ENCODE results near the gene BNIP5. TPM values are rescaled to one million over a fixed set of nuclear protein-coding genes. Genes with fewer than 3 reads are reported as not detected.

The BNIP5 gene
- polyA plus RNA-seq, 4 donors, result 2.6 to 26.7 (median 13.2) TPM

- Histone ChIP-seq H3K27me3 (ENCODE audit: control insufficient read depth in 3 of 3, insufficient read depth in 3 of 3, low read length in 3 of 3) (no peaks in the 10 kb centered on the region), H3K27ac (ENCODE audit: low read depth in 1 of 3, low read length in 2 of 3) (peak overlapping the region in 1 of 3 donors; percentile 29), H3K4me3 (ENCODE audit: low read depth in 1 of 3, low read length in 3 of 3) (no peak overlapping the region), H3K4me1 (ENCODE audit: control insufficient read depth in 3 of 3, insufficient read depth in 2 of 3, low read depth in 1 of 3, low read length in 2 of 3) (peaks cover 0 to 24% (median 6%) of the 10 kb centered on the region in 3 donors), H3K9me3 (ENCODE audit: control insufficient read depth in 2 of 2, insufficient read depth in 1 of 2, low read depth in 1 of 2, low read length in 1 of 2) (peaks cover 0 to 3% of the 10 kb centered on the region in 2 donors), H3K36me3 (ENCODE audit: control insufficient read depth in 3 of 3, insufficient read depth in 2 of 3, low read depth in 1 of 3, low read length in 3 of 3) (no peaks in the 10 kb centered on the region)
- WGBS, 3 donors, result 22 to 60% (median 49%) methylated on average over 6 to 7 of the region's 7 CpGs
- DNase-seq (peak; percentile 64 to 78), FAIRE-seq (no peak)
These were observed 27.5 kb downstream of the BNIP5 start for GRCh38 chr6:36309203-36309602.

- Histone ChIP-seq H3K4me3 (ENCODE audit: low read depth in 1 of 3, low read length in 3 of 3) (no peak overlapping the region), H3K27me3 (ENCODE audit: control insufficient read depth in 3 of 3, insufficient read depth in 3 of 3, low read length in 3 of 3) (no peaks in the 10 kb centered on the region), H3K27ac (ENCODE audit: low read depth in 1 of 3, low read length in 2 of 3) (peak overlapping the region in 1 of 3 donors; percentile 29), H3K4me1 (ENCODE audit: control insufficient read depth in 3 of 3, insufficient read depth in 2 of 3, low read depth in 1 of 3, low read length in 2 of 3) (peaks cover 0 to 19% (median 6%) of the 10 kb centered on the region in 3 donors), H3K36me3 (ENCODE audit: control insufficient read depth in 3 of 3, insufficient read depth in 2 of 3, low read depth in 1 of 3, low read length in 3 of 3) (no peaks in the 10 kb centered on the region), H3K9me3 (ENCODE audit: control insufficient read depth in 2 of 2, insufficient read depth in 1 of 2, low read depth in 1 of 2, low read length in 1 of 2) (peaks cover 0 to 3% of the 10 kb centered on the region in 2 donors)
- 91 to 95% (median 95%) methylated on average over 5 of the region's 5 CpGs for WGBS, 3 donors
- no peak for DNase-seq
- no peak for FAIRE-seq
These were observed 28.2 kb downstream of the BNIP5 start for GRCh38 chr6:36308514-36308913.

- WGBS, 3 donors, result 78 to 90% (median 84%) methylated on average over 7 of the region's 7 CpGs
These were observed 30.3 kb downstream of the BNIP5 start for GRCh38 chr6:36306375-36306774.

GRCh38 chr6:36305885-36306284 lies 30.8 kb downstream of the BNIP5 start:
- no peak for FAIRE-seq
- no peak for DNase-seq
- H3K4me3 ChIP-seq (ENCODE audit: low read depth in 1 of 3, low read length in 3 of 3), result no peak overlapping the region
- H3K27me3 ChIP-seq (ENCODE audit: control insufficient read depth in 3 of 3, insufficient read depth in 3 of 3, low read length in 3 of 3), result no peaks in the 10 kb centered on the region
- H3K27ac ChIP-seq (ENCODE audit: low read depth in 1 of 3, low read length in 2 of 3), result no peak overlapping the region
- WGBS, 3 donors, result 93 to 95% (median 93%) methylated on average over 11 of the region's 11 CpGs
- peaks cover 0 to 14% (median 6%) of the 10 kb centered on the region in 3 donors for H3K4me1 ChIP-seq (ENCODE audit: control insufficient read depth in 3 of 3, insufficient read depth in 2 of 3, low read depth in 1 of 3, low read length in 2 of 3)
- H3K36me3 ChIP-seq (ENCODE audit: control insufficient read depth in 3 of 3, insufficient read depth in 2 of 3, low read depth in 1 of 3, low read length in 3 of 3), result peaks cover 0 to 3% (median 0%) of the 10 kb centered on the region in 3 donors
- peaks cover 0 to 3% of the 10 kb centered on the region in 2 donors for H3K9me3 ChIP-seq (ENCODE audit: control insufficient read depth in 2 of 2, insufficient read depth in 1 of 2, low read depth in 1 of 2, low read length in 1 of 2)

More at GRCh38 chr6:36306375-36306774, 30.3 kb downstream of the BNIP5 start:
- Histone ChIP-seq H3K4me3 (ENCODE audit: low read depth in 1 of 3, low read length in 3 of 3) (no peak overlapping the region), H3K36me3 (ENCODE audit: control insufficient read depth in 3 of 3, insufficient read depth in 2 of 3, low read depth in 1 of 3, low read length in 3 of 3) (peaks cover 0 to 3% (median 0%) of the 10 kb centered on the region in 3 donors), H3K27ac (ENCODE audit: low read depth in 1 of 3, low read length in 2 of 3) (no peak overlapping the region), H3K27me3 (ENCODE audit: control insufficient read depth in 3 of 3, insufficient read depth in 3 of 3, low read length in 3 of 3) (no peaks in the 10 kb centered on the region), H3K4me1 (ENCODE audit: control insufficient read depth in 3 of 3, insufficient read depth in 2 of 3, low read depth in 1 of 3, low read length in 2 of 3) (peaks cover 0 to 14% (median 6%) of the 10 kb centered on the region in 3 donors), H3K9me3 (ENCODE audit: control insufficient read depth in 2 of 2, insufficient read depth in 1 of 2, low read depth in 1 of 2, low read length in 1 of 2) (peaks cover 0 to 3% of the 10 kb centered on the region in 2 donors)
- FAIRE-seq (no peak), DNase-seq (no peak)

GRCh38 chr6:36302227-36302976 lies 34.3 kb downstream of the BNIP5 start:
- Histone ChIP-seq H3K36me3 (ENCODE audit: control insufficient read depth in 3 of 3, insufficient read depth in 2 of 3, low read depth in 1 of 3, low read length in 3 of 3) (peaks cover 0 to 3% (median 0%) of the 10 kb centered on the region in 3 donors), H3K4me1 (ENCODE audit: control insufficient read depth in 3 of 3, insufficient read depth in 2 of 3, low read depth in 1 of 3, low read length in 2 of 3) (peaks cover 0 to 2% (median 0%) of the 10 kb centered on the region in 3 donors), H3K4me3 (ENCODE audit: low read depth in 1 of 3, low read length in 3 of 3) (no peak overlapping the region), H3K27ac (ENCODE audit: low read depth in 1 of 3, low read length in 2 of 3) (no peak overlapping the region), H3K27me3 (ENCODE audit: control insufficient read depth in 3 of 3, insufficient read depth in 3 of 3, low read length in 3 of 3) (no peaks in the 10 kb centered on the region), H3K9me3 (ENCODE audit: control insufficient read depth in 2 of 2, insufficient read depth in 1 of 2, low read depth in 1 of 2, low read length in 1 of 2) (no peaks in the 10 kb centered on the region)
- WGBS, 3 donors, result 30 to 33% (median 30%) methylated on average over 13 of the region's 13 CpGs
- DNase-seq (peak; percentile 94 to 95), FAIRE-seq (no peak)

- H3K27me3 ChIP-seq (ENCODE audit: control insufficient read depth in 3 of 3, insufficient read depth in 3 of 3, low read length in 3 of 3), result no peaks in the 10 kb centered on the region
- no peaks in the 10 kb centered on the region for H3K9me3 ChIP-seq (ENCODE audit: control insufficient read depth in 2 of 2, insufficient read depth in 1 of 2, low read depth in 1 of 2, low read length in 1 of 2)
- H3K4me3 ChIP-seq (ENCODE audit: low read depth in 1 of 3, low read length in 3 of 3), result no peak overlapping the region
- no peak for FAIRE-seq
- 55 to 70% (median 57%) methylated on average over 7 of the region's 7 CpGs for whole genome bisulfite sequencing, 3 donors
- no peak overlapping the region for H3K27ac ChIP-seq (ENCODE audit: low read depth in 1 of 3, low read length in 2 of 3)
- H3K36me3 ChIP-seq (ENCODE audit: control insufficient read depth in 3 of 3, insufficient read depth in 2 of 3, low read depth in 1 of 3, low read length in 3 of 3), result peaks cover 0 to 3% (median 0%) of the 10 kb centered on the region in 3 donors
- H3K4me1 ChIP-seq (ENCODE audit: control insufficient read depth in 3 of 3, insufficient read depth in 2 of 3, low read depth in 1 of 3, low read length in 2 of 3), result peaks cover 0 to 2% (median 0%) of the 10 kb centered on the region in 3 donors
- no peak for DNase-seq
These were observed 34.9 kb downstream of the BNIP5 start for GRCh38 chr6:36301781-36302180.

- Histone ChIP-seq H3K9me3 (ENCODE audit: control insufficient read depth in 2 of 2, insufficient read depth in 1 of 2, low read depth in 1 of 2, low read length in 1 of 2) (no peaks in the 10 kb centered on the region), H3K27me3 (ENCODE audit: control insufficient read depth in 3 of 3, insufficient read depth in 3 of 3, low read length in 3 of 3) (no peaks in the 10 kb centered on the region), H3K4me1 (ENCODE audit: control insufficient read depth in 3 of 3, insufficient read depth in 2 of 3, low read depth in 1 of 3, low read length in 2 of 3) (peaks cover 0 to 2% (median 0%) of the 10 kb centered on the region in 3 donors), H3K36me3 (ENCODE audit: control insufficient read depth in 3 of 3, insufficient read depth in 2 of 3, low read depth in 1 of 3, low read length in 3 of 3) (peaks cover 0 to 3% (median 0%) of the 10 kb centered on the region in 3 donors), H3K4me3 (ENCODE audit: low read depth in 1 of 3, low read length in 3 of 3) (no peak overlapping the region), H3K27ac (ENCODE audit: low read depth in 1 of 3, low read length in 2 of 3) (no peak overlapping the region)
- FAIRE-seq, result no peak
- WGBS, 3 donors, result 77 to 82% (median 81%) methylated on average over 10 of the region's 10 CpGs
- DNase-seq, result no peak
These were observed 35.5 kb downstream of the BNIP5 start for GRCh38 chr6:36301085-36301658.

- H3K36me3 ChIP-seq (ENCODE audit: control insufficient read depth in 3 of 3, insufficient read depth in 2 of 3, low read depth in 1 of 3, low read length in 3 of 3), result peaks cover 0 to 6% (median 0%) of the 10 kb centered on the region in 3 donors
- H3K4me3 ChIP-seq (ENCODE audit: low read depth in 1 of 3, low read length in 3 of 3), result no peak overlapping the region
- no peak for FAIRE-seq
- 89 to 91% (median 89%) methylated on average over 4 of the region's 4 CpGs for WGBS, 3 donors
- DNase-seq, result no peak
- H3K27ac ChIP-seq (ENCODE audit: low read depth in 1 of 3, low read length in 2 of 3), result no peak overlapping the region
- H3K4me1 ChIP-seq (ENCODE audit: control insufficient read depth in 3 of 3, insufficient read depth in 2 of 3, low read depth in 1 of 3, low read length in 2 of 3), result peaks cover 0 to 2% (median 0%) of the 10 kb centered on the region in 3 donors
- no peaks in the 10 kb centered on the region for H3K27me3 ChIP-seq (ENCODE audit: control insufficient read depth in 3 of 3, insufficient read depth in 3 of 3, low read length in 3 of 3)
- no peaks in the 10 kb centered on the region for H3K9me3 ChIP-seq (ENCODE audit: control insufficient read depth in 2 of 2, insufficient read depth in 1 of 2, low read depth in 1 of 2, low read length in 1 of 2)
These were observed 38.7 kb downstream of the BNIP5 start for GRCh38 chr6:36298027-36298426.
